ENCODE data around the gene PRDM15.

The PRDM15 gene

GRCh38 chr21:41865002-41865777, 14.0 kb downstream of the PRDM15 start:
- TF ChIP-seq TEAD4 (IDR thresholded peaks at IDR 0.05) (no peak), ZBTB7A (IDR thresholded peaks at IDR 0.05; ENCODE audit: low read depth) (no peak), USF1 (IDR thresholded peaks at IDR 0.05) (no peak), TCF12 (IDR thresholded peaks at IDR 0.05; ENCODE audit: low read depth) (no peak), REST (IDR thresholded peaks at IDR 0.05; ENCODE audit: low read depth) (no peak), FOXM1 (IDR thresholded peaks at IDR 0.05; ENCODE audit: borderline replicate concordance, low read depth) (no peak), EP300 (IDR thresholded peaks at IDR 0.05; ENCODE audit: borderline replicate concordance) (no peak), EGR1 (IDR thresholded peaks at IDR 0.05) (no peak), RAD21 (IDR thresholded peaks at IDR 0.05; ENCODE audit: low read depth) (no peak), CREB1 (IDR thresholded peaks at IDR 0.05; ENCODE audit: low read depth) (no peak), NFIC (IDR thresholded peaks at IDR 0.05) (no peak), YY1 (IDR thresholded peaks at IDR 0.05; ENCODE audit: low read depth) (no peak), TAF1 (IDR thresholded peaks at IDR 0.05; ENCODE audit: low read depth) (no peak), CEBPB (IDR thresholded peaks at IDR 0.05) (no peak), MAX (IDR thresholded peaks at IDR 0.05) (no peak)

GRCh38 chr21:41864311-41865001, 14.7 kb downstream of the PRDM15 start:
- no peak for TF ChIP-seq MAX (IDR thresholded peaks at IDR 0.05)
- TF ChIP-seq USF1 (IDR thresholded peaks at IDR 0.05) = no peak
- no peak for TF ChIP-seq FOXM1 (IDR thresholded peaks at IDR 0.05; ENCODE audit: borderline replicate concordance, low read depth)
- no peak for TF ChIP-seq TAF1 (IDR thresholded peaks at IDR 0.05; ENCODE audit: low read depth)
- TF ChIP-seq EP300 (IDR thresholded peaks at IDR 0.05; ENCODE audit: borderline replicate concordance) = no peak
- no peak for TF ChIP-seq TCF12 (IDR thresholded peaks at IDR 0.05; ENCODE audit: low read depth)
- no peak for TF ChIP-seq CREB1 (IDR thresholded peaks at IDR 0.05; ENCODE audit: low read depth)
- TF ChIP-seq RAD21 (IDR thresholded peaks at IDR 0.05; ENCODE audit: low read depth) = no peak
- TF ChIP-seq ZBTB7A (IDR thresholded peaks at IDR 0.05; ENCODE audit: low read depth) = no peak
- TF ChIP-seq NFIC (IDR thresholded peaks at IDR 0.05) = no peak
- no peak for TF ChIP-seq EGR1 (IDR thresholded peaks at IDR 0.05)
- TF ChIP-seq TEAD4 (IDR thresholded peaks at IDR 0.05) = no peak

GRCh38 chr21:41863439-41863740, 15.8 kb downstream of the PRDM15 start:
- TF ChIP-seq YY1 (IDR thresholded peaks at IDR 0.05; ENCODE audit: low read depth) (no peak), RAD21 (IDR thresholded peaks at IDR 0.05; ENCODE audit: low read depth) (no peak), USF1 (IDR thresholded peaks at IDR 0.05) (no peak), TCF12 (IDR thresholded peaks at IDR 0.05; ENCODE audit: low read depth) (no peak), REST (IDR thresholded peaks at IDR 0.05; ENCODE audit: low read depth) (no peak), EGR1 (IDR thresholded peaks at IDR 0.05) (no peak), ZBTB7A (IDR thresholded peaks at IDR 0.05; ENCODE audit: low read depth) (no peak), FOXM1 (IDR thresholded peaks at IDR 0.05; ENCODE audit: borderline replicate concordance, low read depth) (no peak), CEBPB (IDR thresholded peaks at IDR 0.05) (no peak), TEAD4 (IDR thresholded peaks at IDR 0.05) (no peak), CREB1 (IDR thresholded peaks at IDR 0.05; ENCODE audit: low read depth) (no peak), MAX (IDR thresholded peaks at IDR 0.05) (no peak), EP300 (IDR thresholded peaks at IDR 0.05; ENCODE audit: borderline replicate concordance) (no peak), NFIC (IDR thresholded peaks at IDR 0.05) (no peak), TAF1 (IDR thresholded peaks at IDR 0.05; ENCODE audit: low read depth) (no peak)

GRCh38 chr21:41861987-41862386, 17.2 kb downstream of the PRDM15 start:
- TF ChIP-seq RAD21 (IDR thresholded peaks at IDR 0.05; ENCODE audit: low read depth) = peak; percentile 6; the same call in 1 of the 2 replicates
- TF ChIP-seq CREB1 (IDR thresholded peaks at IDR 0.05; ENCODE audit: low read depth) = no peak

DNA sequence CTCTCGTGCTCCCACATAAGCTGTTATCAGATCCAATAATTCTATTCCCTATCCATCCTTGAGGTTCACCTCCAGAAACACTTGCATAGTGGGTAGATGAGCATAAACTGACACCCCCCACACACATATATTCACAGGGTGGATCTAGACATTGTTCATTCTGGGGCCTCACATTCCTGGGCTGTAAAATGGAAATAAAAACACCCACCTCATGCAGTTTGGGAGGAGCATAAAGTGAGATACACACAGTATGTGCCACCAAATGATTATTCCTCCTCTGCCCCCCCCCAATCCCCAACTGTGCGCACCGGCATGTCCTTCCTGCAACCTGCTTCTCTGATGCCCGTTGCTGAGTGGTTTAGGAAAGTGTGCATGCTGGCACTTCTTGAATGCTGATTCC, 17.9 kb downstream of the PRDM15 start:
- TF ChIP-seq MAX (IDR thresholded peaks at IDR 0.05) (no peak), TAF1 (IDR thresholded peaks at IDR 0.05; ENCODE audit: low read depth) (no peak), CEBPB (IDR thresholded peaks at IDR 0.05) (no peak), YY1 (IDR thresholded peaks at IDR 0.05; ENCODE audit: low read depth) (no peak)

All from Ishikawa (cell line).